Fibroblast of skin of back (primary cell): ENCODE results near the gene CFTR. TPM values are rescaled to one million over a fixed set of nuclear protein-coding genes. Genes with fewer than 3 reads are reported as not detected.
"Not testable (repeated sequence)": the region's sequence is repeated elsewhere in the genome, so short reads cannot be mapped to it uniquely, and the experiment has no call there.

Experiments
- DNase-seq: peaks from one replicate; pipeline ENCODE4 v3.0.0-alpha.2; 2013
- polyA plus RNA-seq, 2 experiments: library from polyadenylated mRNA; unstranded; fragments of 120-200 nt; gene quantifications; one replicate each; pipeline ENCODE4 v1.2.1, GENCODE V29; 2013; ENCODE audit not compliant: insufficient read length in 2 of 2

Gene CFTR
- polyA plus RNA-seq (2013, experiment 1 of 2; ENCODE audit: insufficient read length), result not detected
- not detected for polyA plus RNA-seq (2013, experiment 2 of 2; ENCODE audit: insufficient read length)

- no peak for DNase-seq
These were observed at the start of gene CFTR for GRCh38 chr7:117479225-117480054. TSS of gene CFTR (plus strand) at chr7:117480025. CDS start at chr7:117480095, 70 bp downstream.

- DNase-seq, result no peak
These were observed 44.3 kb upstream of the CFTR start for GRCh38 chr7:117435475-117436043.

- DNase-seq, result no peak
These were observed 35.2 kb upstream of the CFTR start for GRCh38 chr7:117444646-117445045.

GRCh38 chr7:117445206-117445605 is 34.6 kb upstream of the CFTR start:
- DNase-seq, result no peak

GRCh38 chr7:117446220-117446815 is 33.5 kb upstream of the CFTR start:
- DNase-seq, result no peak

GRCh38 chr7:117448655-117449054 is 31.2 kb upstream of the CFTR start:
- DNase-seq, result no peak

- peak; percentile 30 for DNase-seq
These were observed 20.7 kb upstream of the CFTR start for GRCh38 chr7:117458977-117459583.

- no peak for DNase-seq
These were observed 20.1 kb upstream of the CFTR start for GRCh38 chr7:117459735-117460134.

GRCh38 chr7:117460815-117461214 is 19.0 kb upstream of the CFTR start:
- not testable (repeated sequence) for DNase-seq

- DNase-seq, result no peak
These were observed 11.7 kb upstream of the CFTR start for GRCh38 chr7:117468174-117468573.

- no peak for DNase-seq
These were observed 9.0 kb upstream of the CFTR start for GRCh38 chr7:117470777-117471176.

- no peak for DNase-seq
These were observed 7.5 kb upstream of the CFTR start for GRCh38 chr7:117472335-117472734.

GRCh38 chr7:117476557-117477215 is 3.1 kb upstream of the CFTR start:
- DNase-seq, result no peak

GRCh38 chr7:117478836-117479224 is 995 bp upstream of the CFTR start:
- DNase-seq, result no peak

GRCh38 chr7:117480055-117480362 is 184 bp downstream of the CFTR start:
- no peak for DNase-seq

- DNase-seq, result no peak
These were observed 1.2 kb downstream of the CFTR start for GRCh38 chr7:117480978-117481377.

- DNase-seq, result no peak
These were observed 5.3 kb downstream of the CFTR start for GRCh38 chr7:117485118-117485620.

- no peak for DNase-seq
These were observed 9.2 kb downstream of the CFTR start for GRCh38 chr7:117489016-117489415.

GRCh38 chr7:117489430-117489829 is 9.6 kb downstream of the CFTR start:
- no peak for DNase-seq

- DNase-seq, result no peak
These were observed 10.1 kb downstream of the CFTR start for GRCh38 chr7:117489911-117490310.

GRCh38 chr7:117492649-117493048 is 12.8 kb downstream of the CFTR start:
- no peak for DNase-seq

- DNase-seq, result no peak
These were observed 13.6 kb downstream of the CFTR start for GRCh38 chr7:117493460-117493859.

GRCh38 chr7:117495308-117495707 is 15.5 kb downstream of the CFTR start:
- DNase-seq, result no peak
